Measurements from ENCODE around the gene HDAC4.

- no peak for TF ChIP-seq CTCF (IDR thresholded peaks at IDR 0.05)
- TF ChIP-seq POLR2A (IDR thresholded peaks at IDR 0.05), result no peak
- TF ChIP-seq EP300 (IDR thresholded peaks at IDR 0.05), result no peak
Observed at GRCh38 chr2:239096676-239097427, 304.0 kb downstream of the HDAC4 start.
